ENCODE data around the gene PLVAP.

Gene PLVAP

GRCh38 chr19:17411801-17412200 lies 34.7 kb upstream of the PLVAP start:
- Histone ChIP-seq H3K4me3 (ENCODE audit: low read depth in 1 of 2, low read length in 2 of 2) (no peak overlapping the region), H3K9me3 (ENCODE audit: low read length) (no peaks in the 10 kb centered on the region), H3K27me3 (ENCODE audit: control insufficient read depth in 1 of 2, insufficient read depth in 2 of 2, low read length in 2 of 2) (no peaks in the 10 kb centered on the region)

DNA sequence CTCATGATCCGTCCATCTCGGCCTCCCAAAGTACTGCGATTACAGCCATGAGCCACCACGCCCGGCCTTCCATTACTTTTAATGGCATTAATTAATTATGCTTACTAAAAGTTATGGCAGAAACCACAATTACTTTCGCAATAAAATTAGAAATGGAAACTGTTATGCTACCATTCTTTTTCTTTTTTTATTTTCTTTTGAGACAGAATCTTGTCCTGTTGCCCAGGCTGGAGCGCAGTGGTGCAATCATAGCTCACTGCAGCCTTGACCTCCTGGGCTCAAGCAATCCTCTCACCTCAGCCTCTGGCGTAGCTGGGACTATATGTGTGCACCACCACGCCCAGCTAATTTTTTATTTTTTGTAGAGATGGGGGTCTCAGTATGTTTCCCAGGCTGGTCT lies 32.8 kb upstream of the PLVAP start:
- no peak overlapping the region for H3K4me3 ChIP-seq (ENCODE audit: low read depth in 1 of 2, low read length in 2 of 2)
- H3K27me3 ChIP-seq (ENCODE audit: control insufficient read depth in 1 of 2, insufficient read depth in 2 of 2, low read length in 2 of 2), result no peaks in the 10 kb centered on the region
- no peaks in the 10 kb centered on the region for H3K36me3 ChIP-seq (ENCODE audit: insufficient read depth, low read length)
- H3K9me3 ChIP-seq (ENCODE audit: low read length), result no peaks in the 10 kb centered on the region
- no peak overlapping the region for H3K9ac ChIP-seq (ENCODE audit: low read length)
- peaks cover 6% of the 10 kb centered on the region for H3K4me1 ChIP-seq (ENCODE audit: insufficient read depth, low read length)
- H3K27ac ChIP-seq (ENCODE audit: low read depth, low read length), result no peak overlapping the region

More at GRCh38 chr19:17411801-17412200, 34.7 kb upstream of the PLVAP start:
- Histone ChIP-seq H3K9ac (ENCODE audit: low read length) (no peak overlapping the region), H3K4me1 (ENCODE audit: insufficient read depth, low read length) (peaks cover 6% of the 10 kb centered on the region), H3K36me3 (ENCODE audit: insufficient read depth, low read length) (no peaks in the 10 kb centered on the region), H3K27ac (ENCODE audit: low read depth, low read length) (no peak overlapping the region)

GRCh38 chr19:17406887-17407196 lies 29.7 kb upstream of the PLVAP start:
- Histone ChIP-seq H3K27me3 (ENCODE audit: control insufficient read depth in 1 of 2, insufficient read depth in 2 of 2, low read length in 2 of 2) (no peaks in the 10 kb centered on the region), H3K9ac (ENCODE audit: low read length) (peak overlapping the region; percentile 3), H3K4me1 (ENCODE audit: insufficient read depth, low read length) (peaks cover 8% of the 10 kb centered on the region)

GRCh38 chr19:17406046-17406886 lies 29.1 kb upstream of the PLVAP start:
- Histone ChIP-seq H3K27ac (ENCODE audit: low read depth, low read length) (peak overlapping the region; percentile 66), H3K4me1 (ENCODE audit: insufficient read depth, low read length) (peaks cover 8% of the 10 kb centered on the region), H3K9ac (ENCODE audit: low read length) (peak overlapping the region; percentile 3), H3K9me3 (ENCODE audit: low read length) (no peaks in the 10 kb centered on the region), H3K4me3 (ENCODE audit: low read depth in 1 of 2, low read length in 2 of 2) (peak overlapping the region; percentile 47 to 53), H3K36me3 (ENCODE audit: insufficient read depth, low read length) (no peaks in the 10 kb centered on the region), H3K27me3 (ENCODE audit: control insufficient read depth in 1 of 2, insufficient read depth in 2 of 2, low read length in 2 of 2) (no peaks in the 10 kb centered on the region)

More at GRCh38 chr19:17406887-17407196, 29.7 kb upstream of the PLVAP start:
- Histone ChIP-seq H3K27ac (ENCODE audit: low read depth, low read length) (no peak overlapping the region), H3K36me3 (ENCODE audit: insufficient read depth, low read length) (no peaks in the 10 kb centered on the region), H3K9me3 (ENCODE audit: low read length) (no peaks in the 10 kb centered on the region), H3K4me3 (ENCODE audit: low read depth in 1 of 2, low read length in 2 of 2) (peak overlapping the region in 1 of 2 donors; percentile 53)

DNA sequence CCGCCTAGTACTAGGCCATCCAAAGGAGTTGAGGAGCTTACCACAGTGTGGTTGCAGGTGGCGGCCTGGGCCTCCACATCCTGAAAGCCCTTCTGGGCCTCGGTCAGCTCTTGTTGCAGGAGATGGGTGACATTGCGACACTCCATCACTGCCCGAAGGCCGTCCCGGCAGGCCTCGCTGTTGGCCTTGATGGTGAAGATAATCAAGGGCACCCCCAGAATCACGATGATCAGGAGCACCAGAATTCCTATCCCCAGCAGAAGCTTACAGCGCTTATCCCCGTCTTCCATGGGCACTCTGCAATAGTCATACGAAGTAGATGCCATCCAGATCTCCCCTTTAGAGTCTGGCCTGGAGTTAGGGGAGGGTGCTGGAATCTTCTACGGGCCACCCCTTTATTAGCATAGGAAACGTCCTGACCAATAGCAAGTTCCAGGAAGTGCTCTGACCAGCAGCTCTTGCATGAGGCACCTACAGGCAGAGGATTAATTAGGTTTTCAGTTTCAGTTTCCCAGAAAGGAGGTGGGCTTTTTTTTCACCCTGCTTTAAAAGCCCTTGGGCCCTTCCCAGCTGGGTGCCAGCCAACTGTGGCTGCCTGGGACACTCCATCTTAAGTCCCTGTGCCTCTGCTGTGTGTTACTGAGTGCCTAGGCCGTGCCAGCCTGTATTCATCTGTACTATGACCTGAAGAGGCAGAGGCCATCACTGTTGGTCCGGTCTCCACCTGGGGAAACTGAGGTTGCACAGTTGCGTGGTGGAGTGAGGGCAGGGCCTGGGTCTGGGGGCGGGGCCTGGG lies 28.3 kb upstream of the PLVAP start, which contains the start of gene BST2:
Gene BST2 (minus strand): TSS at position 381 of the 796 bp plus-strand sequence. CDS start 55 bp downstream, at position 326.
- no peaks in the 10 kb centered on the region for H3K9me3 ChIP-seq (ENCODE audit: low read length)
- H3K9ac ChIP-seq (ENCODE audit: low read length), result no peak within 1 kb of the TSS
- H3K4me3 ChIP-seq (ENCODE audit: low read depth in 1 of 2, low read length in 2 of 2), result peak within 1 kb of the TSS; percentile 47 to 53
- H3K4me1 ChIP-seq (ENCODE audit: insufficient read depth, low read length), result peaks cover 8% of the 10 kb centered on the region
- H3K27ac ChIP-seq (ENCODE audit: low read depth, low read length), result peak within 1 kb of the TSS; percentile 72
- no peaks in the 10 kb centered on the region for H3K36me3 ChIP-seq (ENCODE audit: insufficient read depth, low read length)
- no peaks in the 10 kb centered on the region for H3K27me3 ChIP-seq (ENCODE audit: control insufficient read depth in 1 of 2, insufficient read depth in 2 of 2, low read length in 2 of 2)

GRCh38 chr19:17404621-17405249 lies 27.6 kb upstream of the PLVAP start:
- Histone ChIP-seq H3K9ac (ENCODE audit: low read length) (no peak overlapping the region), H3K4me3 (ENCODE audit: low read depth in 1 of 2, low read length in 2 of 2) (peak overlapping the region; percentile 47 to 53), H3K27ac (ENCODE audit: low read depth, low read length) (peak overlapping the region; percentile 72), H3K36me3 (ENCODE audit: insufficient read depth, low read length) (no peaks in the 10 kb centered on the region), H3K9me3 (ENCODE audit: low read length) (no peaks in the 10 kb centered on the region), H3K4me1 (ENCODE audit: insufficient read depth, low read length) (peaks cover 8% of the 10 kb centered on the region), H3K27me3 (ENCODE audit: control insufficient read depth in 1 of 2, insufficient read depth in 2 of 2, low read length in 2 of 2) (no peaks in the 10 kb centered on the region)

GRCh38 chr19:17404015-17404414 lies 26.9 kb upstream of the PLVAP start:
- Histone ChIP-seq H3K9ac (ENCODE audit: low read length) (no peak overlapping the region), H3K4me1 (ENCODE audit: insufficient read depth, low read length) (peaks cover 8% of the 10 kb centered on the region), H3K27ac (ENCODE audit: low read depth, low read length) (no peak overlapping the region), H3K4me3 (ENCODE audit: low read depth in 1 of 2, low read length in 2 of 2) (peak overlapping the region in 1 of 2 donors; percentile 53), H3K27me3 (ENCODE audit: control insufficient read depth in 1 of 2, insufficient read depth in 2 of 2, low read length in 2 of 2) (no peaks in the 10 kb centered on the region), H3K9me3 (ENCODE audit: low read length) (no peaks in the 10 kb centered on the region), H3K36me3 (ENCODE audit: insufficient read depth, low read length) (no peaks in the 10 kb centered on the region)

DNA sequence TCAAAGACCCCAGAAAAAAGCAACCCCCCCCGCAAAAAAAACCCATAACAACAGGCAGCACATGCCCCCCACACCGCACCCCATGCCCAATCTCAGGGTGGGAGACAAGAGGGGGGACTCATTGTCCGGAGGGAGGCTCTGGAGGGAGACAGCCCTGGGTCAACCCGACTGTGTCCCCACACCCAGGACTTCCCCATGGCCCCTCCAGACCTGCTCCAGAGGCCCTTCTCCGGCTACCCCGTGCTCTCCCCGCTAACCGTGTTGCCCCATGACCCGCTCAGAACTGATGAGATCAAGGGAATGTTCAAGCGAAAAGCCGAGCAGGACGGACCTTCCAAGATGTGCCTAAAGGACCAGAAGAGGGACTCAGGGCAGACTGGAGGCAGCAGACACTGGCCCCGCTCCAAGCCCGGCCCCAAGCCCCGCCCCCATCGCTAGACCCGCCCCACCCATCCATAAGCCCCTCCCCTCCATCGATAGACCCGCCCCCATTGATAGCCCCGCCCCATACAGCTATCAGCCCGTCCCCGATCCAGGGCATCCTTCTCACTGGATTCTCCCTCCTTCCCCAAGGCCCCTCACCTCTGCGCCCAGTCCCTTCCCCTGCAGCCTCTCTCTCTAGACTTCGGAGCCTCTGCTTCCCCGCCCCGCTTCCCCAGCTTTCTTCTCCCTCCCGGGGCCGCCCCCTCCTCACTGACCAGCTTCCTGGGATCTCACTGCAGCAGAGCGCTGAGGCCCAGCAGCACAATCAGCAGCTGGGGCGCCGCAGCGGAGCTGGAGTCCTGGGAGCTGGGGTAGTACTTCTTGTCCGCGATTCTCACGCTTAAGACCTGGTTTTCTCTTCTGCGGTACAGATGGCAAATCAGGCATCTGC lies 26.1 kb upstream of the PLVAP start:
- Histone ChIP-seq H3K9me3 (ENCODE audit: low read length) (no peaks in the 10 kb centered on the region), H3K4me3 (ENCODE audit: low read depth in 1 of 2, low read length in 2 of 2) (no peak overlapping the region), H3K4me1 (ENCODE audit: insufficient read depth, low read length) (peaks cover 8% of the 10 kb centered on the region), H3K27me3 (ENCODE audit: control insufficient read depth in 1 of 2, insufficient read depth in 2 of 2, low read length in 2 of 2) (no peaks in the 10 kb centered on the region), H3K9ac (ENCODE audit: low read length) (no peak overlapping the region), H3K36me3 (ENCODE audit: insufficient read depth, low read length) (no peaks in the 10 kb centered on the region), H3K27ac (ENCODE audit: low read depth, low read length) (no peak overlapping the region)

DNA sequence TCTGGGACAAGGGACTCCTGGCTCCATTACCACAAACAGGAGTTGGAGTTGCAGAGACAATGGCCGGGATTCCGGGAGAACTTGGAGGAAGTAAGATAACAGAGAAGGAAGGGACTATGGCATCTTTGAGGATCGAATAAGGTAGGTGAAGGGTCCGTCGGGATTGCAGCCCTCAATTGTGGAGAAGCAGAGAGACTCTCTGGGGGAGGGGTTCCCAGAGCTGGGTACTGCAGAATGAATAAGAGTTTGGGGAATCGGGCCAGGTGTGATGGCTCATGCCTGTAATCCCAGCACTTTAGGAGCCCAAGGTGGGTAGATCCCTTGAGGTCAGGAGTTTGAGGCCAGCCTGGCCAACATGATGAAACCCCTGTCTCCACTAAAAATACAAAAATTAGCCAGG lies 24.5 kb upstream of the PLVAP start:
- Histone ChIP-seq H3K9ac (ENCODE audit: low read length) (no peak overlapping the region), H3K36me3 (ENCODE audit: insufficient read depth, low read length) (no peaks in the 10 kb centered on the region)

GRCh38 chr19:17398902-17399527 lies 21.9 kb upstream of the PLVAP start:
- Histone ChIP-seq H3K4me1 (ENCODE audit: insufficient read depth, low read length) (no peaks in the 10 kb centered on the region), H3K4me3 (ENCODE audit: low read depth in 1 of 2, low read length in 2 of 2) (no peak overlapping the region), H3K27ac (ENCODE audit: low read depth, low read length) (no peak overlapping the region), H3K9me3 (ENCODE audit: low read length) (no peaks in the 10 kb centered on the region), H3K36me3 (ENCODE audit: insufficient read depth, low read length) (no peaks in the 10 kb centered on the region), H3K9ac (ENCODE audit: low read length) (no peak overlapping the region), H3K27me3 (ENCODE audit: control insufficient read depth in 1 of 2, insufficient read depth in 2 of 2, low read length in 2 of 2) (peaks cover 6 to 13% of the 10 kb centered on the region in 2 donors)

More for the DNA sequence above, 24.5 kb upstream of the PLVAP start:
- peaks cover 8% of the 10 kb centered on the region for H3K4me1 ChIP-seq (ENCODE audit: insufficient read depth, low read length)
- H3K4me3 ChIP-seq (ENCODE audit: low read depth in 1 of 2, low read length in 2 of 2), result no peak overlapping the region
- H3K9me3 ChIP-seq (ENCODE audit: low read length), result no peaks in the 10 kb centered on the region
- no peaks in the 10 kb centered on the region for H3K27me3 ChIP-seq (ENCODE audit: control insufficient read depth in 1 of 2, insufficient read depth in 2 of 2, low read length in 2 of 2)
- no peak overlapping the region for H3K27ac ChIP-seq (ENCODE audit: low read depth, low read length)

All from muscle layer of colon (tissue), 2 donors.